ENCODE results near the gene XIRP1.

GRCh38 chr3:39141171-39141995, 51.0 kb downstream of the XIRP1 start:
- no peak for TF ChIP-seq ZBTB33 (IDR thresholded peaks at IDR 0.05; ENCODE audit: extremely low read depth, insufficient replicate concordance, low read length)
- no peak for TF ChIP-seq POLR2A (IDR thresholded peaks at IDR 0.05; ENCODE audit: borderline replicate concordance, extremely low read depth, insufficient read depth, insufficient read length)
- no peak for TF ChIP-seq CTCF (IDR thresholded peaks at IDR 0.05 in 2 of 3, conservative IDR thresholded peaks at IDR 0.05 in 1 of 3; ENCODE audit: borderline replicate concordance in 1 of 3, insufficient read depth in 1 of 3, low read depth in 2 of 3, low read length in 2 of 3)
- TF ChIP-seq SIN3A (IDR thresholded peaks at IDR 0.05; ENCODE audit: low read depth): peak; percentile 87
- peak; percentile 72 for TF ChIP-seq POLR2AphosphoS5 (IDR thresholded peaks at IDR 0.05; ENCODE audit: low read depth, low read length)
- no peak for TF ChIP-seq EZH2 (IDR thresholded peaks at IDR 0.05)
- no peak for TF ChIP-seq ZFX (IDR thresholded peaks at IDR 0.05)
- no peak for TF ChIP-seq RAD21 (IDR thresholded peaks at IDR 0.05; ENCODE audit: low read depth)
- TF ChIP-seq MAX (IDR thresholded peaks at IDR 0.05): peak; percentile 54
- no peak for TF ChIP-seq EZH2phosphoT487 (IDR thresholded peaks at IDR 0.05; ENCODE audit: borderline replicate concordance)
- peak; percentile 85 for TF ChIP-seq JUND (IDR thresholded peaks at IDR 0.05)
- TF ChIP-seq REST (IDR thresholded peaks at IDR 0.05; ENCODE audit: low read depth): no peak

All from HCT116 (cell line).